ENCODE data around the gene FTSJ1.

DNA sequence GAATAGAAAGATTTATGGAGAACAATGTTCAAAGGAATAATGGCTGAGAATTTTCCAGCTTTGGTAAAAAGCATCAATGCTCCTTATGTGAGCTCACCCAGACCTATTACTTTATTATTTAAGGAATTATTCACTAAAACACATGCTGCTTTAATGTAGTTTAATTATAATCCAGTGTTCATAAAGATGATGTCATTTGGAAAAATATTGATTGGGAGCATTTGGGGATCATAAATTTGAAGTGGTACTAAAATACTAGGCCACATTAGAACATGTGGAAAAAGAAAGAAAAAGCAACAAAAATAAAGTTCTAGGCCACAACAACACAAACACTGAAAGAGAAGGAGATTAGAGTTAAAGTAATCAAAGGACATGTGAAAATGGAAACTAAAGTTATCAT is 25.9 kb upstream of the FTSJ1 start:
- TF ChIP-seq, protein P1, sequence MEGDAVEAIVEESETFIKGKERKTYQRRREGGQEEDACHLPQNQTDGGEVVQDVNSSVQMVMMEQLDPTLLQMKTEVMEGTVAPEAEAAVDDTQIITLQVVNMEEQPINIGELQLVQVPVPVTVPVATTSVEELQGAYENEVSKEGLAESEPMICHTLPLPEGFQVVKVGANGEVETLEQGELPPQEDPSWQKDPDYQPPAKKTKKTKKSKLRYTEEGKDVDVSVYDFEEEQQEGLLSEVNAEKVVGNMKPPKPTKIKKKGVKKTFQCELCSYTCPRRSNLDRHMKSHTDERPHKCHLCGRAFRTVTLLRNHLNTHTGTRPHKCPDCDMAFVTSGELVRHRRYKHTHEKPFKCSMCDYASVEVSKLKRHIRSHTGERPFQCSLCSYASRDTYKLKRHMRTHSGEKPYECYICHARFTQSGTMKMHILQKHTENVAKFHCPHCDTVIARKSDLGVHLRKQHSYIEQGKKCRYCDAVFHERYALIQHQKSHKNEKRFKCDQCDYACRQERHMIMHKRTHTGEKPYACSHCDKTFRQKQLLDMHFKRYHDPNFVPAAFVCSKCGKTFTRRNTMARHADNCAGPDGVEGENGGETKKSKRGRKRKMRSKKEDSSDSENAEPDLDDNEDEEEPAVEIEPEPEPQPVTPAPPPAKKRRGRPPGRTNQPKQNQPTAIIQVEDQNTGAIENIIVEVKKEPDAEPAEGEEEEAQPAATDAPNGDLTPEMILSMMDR (IDR thresholded peaks at IDR 0.05): no peak
- TF ChIP-seq POLR2A (IDR thresholded peaks at IDR 0.05): no peak
- no peak for TF ChIP-seq EP300 (IDR thresholded peaks at IDR 0.05)

Data from ovary (tissue), 3 donors.